HCT116 (cell line): ENCODE results near the gene TNS3.

Experiments
- CBX3 ChIP-seq: IDR thresholded peaks from 2 replicates; pipeline ENCODE4 v1.6.1; 2012; ENCODE audit warnings: low read depth
- EZH2 ChIP-seq: fragments of 200-600 bp; sonication (generic); IDR thresholded peaks from 2 replicates; pipeline ENCODE4 v1.6.1; 2017; ENCODE audit warnings: antibody characterized with exemption, mixed run types
- TF ChIP-seq, protein P1 (sequence below), 3 experiments: fragments of 200-600 bp in 1 of 3; sonication (generic) in 1 of 3; IDR thresholded peaks in 2 of 3; conservative IDR thresholded peaks in 1 of 3; 2 replicates each; pipeline ENCODE4 v1.5.1; 2012 to 2017; ENCODE audit warnings: low read depth in 2 of 3, low read length in 2 of 3, antibody characterized with exemption in 1 of 3, borderline replicate concordance in 1 of 3, control low read depth in 1 of 3, mild to moderate bottlenecking in 1 of 3, mixed read lengths in 1 of 3, mixed run types in 1 of 3, moderate library complexity in 1 of 3; ENCODE audit not compliant: insufficient read depth in 1 of 3

DNA sequence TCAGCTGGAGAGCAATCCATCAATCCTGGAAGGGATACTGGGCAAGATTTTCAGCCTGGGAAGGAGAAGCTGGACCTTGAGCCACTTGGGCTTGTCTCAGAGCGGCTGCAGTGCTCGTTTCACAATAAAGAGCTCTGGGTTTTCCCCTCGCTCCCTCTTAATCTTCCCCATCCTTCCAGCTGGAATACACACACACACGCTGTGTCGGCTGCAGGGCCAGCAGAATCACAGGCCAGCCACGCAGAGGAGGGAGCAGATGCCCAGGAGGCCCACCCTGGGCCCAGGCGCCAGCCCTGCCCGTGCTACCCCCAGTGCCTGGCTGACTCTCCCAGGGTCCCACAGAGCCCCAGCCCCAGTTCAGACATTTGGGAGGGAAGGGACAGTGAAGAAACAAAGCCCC lies 255.1 kb downstream of the TNS3 start:
- TF ChIP-seq EZH2 (no peak), CBX3 (no peak)
- TF ChIP-seq, protein P1, sequence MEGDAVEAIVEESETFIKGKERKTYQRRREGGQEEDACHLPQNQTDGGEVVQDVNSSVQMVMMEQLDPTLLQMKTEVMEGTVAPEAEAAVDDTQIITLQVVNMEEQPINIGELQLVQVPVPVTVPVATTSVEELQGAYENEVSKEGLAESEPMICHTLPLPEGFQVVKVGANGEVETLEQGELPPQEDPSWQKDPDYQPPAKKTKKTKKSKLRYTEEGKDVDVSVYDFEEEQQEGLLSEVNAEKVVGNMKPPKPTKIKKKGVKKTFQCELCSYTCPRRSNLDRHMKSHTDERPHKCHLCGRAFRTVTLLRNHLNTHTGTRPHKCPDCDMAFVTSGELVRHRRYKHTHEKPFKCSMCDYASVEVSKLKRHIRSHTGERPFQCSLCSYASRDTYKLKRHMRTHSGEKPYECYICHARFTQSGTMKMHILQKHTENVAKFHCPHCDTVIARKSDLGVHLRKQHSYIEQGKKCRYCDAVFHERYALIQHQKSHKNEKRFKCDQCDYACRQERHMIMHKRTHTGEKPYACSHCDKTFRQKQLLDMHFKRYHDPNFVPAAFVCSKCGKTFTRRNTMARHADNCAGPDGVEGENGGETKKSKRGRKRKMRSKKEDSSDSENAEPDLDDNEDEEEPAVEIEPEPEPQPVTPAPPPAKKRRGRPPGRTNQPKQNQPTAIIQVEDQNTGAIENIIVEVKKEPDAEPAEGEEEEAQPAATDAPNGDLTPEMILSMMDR (IDR thresholded peaks at IDR 0.05 in 2 of 3, conservative IDR thresholded peaks at IDR 0.05 in 1 of 3; ENCODE audit: borderline replicate concordance in 1 of 3, insufficient read depth in 1 of 3, low read depth in 2 of 3, low read length in 2 of 3), result no peak
